ENCODE results near the gene RAD51B. TPM values are rescaled to one million over a fixed set of nuclear protein-coding genes. Genes with fewer than 3 reads are reported as not detected.

Gene RAD51B
- polyA plus RNA-seq, 1 donor (not counting 4 experiments of a cell fraction or from before 2014, with no cell fraction given) = 13.3 TPM

GRCh38 chr14:68307790-68308168, 488.2 kb downstream of the RAD51B start:
- no peaks in the 10 kb centered on the region for H3K36me3 ChIP-seq (ENCODE audit: control insufficient read depth in 2 of 2, extremely low read depth in 1 of 2, insufficient read depth in 2 of 2, low read length in 2 of 2)
- H3K9ac ChIP-seq (ENCODE audit: control insufficient read depth, extremely low read depth, insufficient read depth, low read length) = no peak overlapping the region
- H3K4me2 ChIP-seq (ENCODE audit: control insufficient read depth, extremely low read depth, insufficient read depth, low read depth, low read length) = no peak overlapping the region
- H3K79me2 ChIP-seq (ENCODE audit: control insufficient read depth, insufficient read depth, low read length) = no peaks in the 10 kb centered on the region
- no peaks in the 10 kb centered on the region for H3K27me3 ChIP-seq (ENCODE audit: control insufficient read depth, extremely low read depth, insufficient read depth, low read length)
- H3K27ac ChIP-seq (ENCODE audit: control insufficient read depth, insufficient read depth, low read length) = no peak overlapping the region
- no peaks in the 10 kb centered on the region for H4K20me1 ChIP-seq (ENCODE audit: control insufficient read depth, extremely low read depth, insufficient read depth, low read length)
- no peak overlapping the region for H2AFZ ChIP-seq (ENCODE audit: control insufficient read depth, low read length)
- no peak for DNase-seq (ENCODE audit: low read depth, low spot score)
- dilution Hi-C loops (cut with MboI; ENCODE audit: extremely low pct_ligation_motif_present, low sequenced_read_pairs) = no loop called here
- no peak overlapping the region for H3K4me3 ChIP-seq (ENCODE audit: control insufficient read depth in 2 of 3, extremely low read depth in 1 of 3, insufficient read depth in 2 of 3, low read depth in 1 of 3, low read length in 3 of 3)
- peaks cover 4% of the 10 kb centered on the region for H3K4me1 ChIP-seq (ENCODE audit: control insufficient read depth, extremely low read depth, insufficient read depth, low read length)
- H3K9me3 ChIP-seq (ENCODE audit: control insufficient read depth, low read depth, low read length) = no peaks in the 10 kb centered on the region
- H3K9me1 ChIP-seq (ENCODE audit: control insufficient read depth, extremely low read depth, insufficient read depth, low read length) = no peaks in the 10 kb centered on the region
- no peak for FAIRE-seq
- no peak for TF ChIP-seq EZH2 (IDR thresholded peaks at IDR 0.05; ENCODE audit: low read length)
- TF ChIP-seq, protein P1, sequence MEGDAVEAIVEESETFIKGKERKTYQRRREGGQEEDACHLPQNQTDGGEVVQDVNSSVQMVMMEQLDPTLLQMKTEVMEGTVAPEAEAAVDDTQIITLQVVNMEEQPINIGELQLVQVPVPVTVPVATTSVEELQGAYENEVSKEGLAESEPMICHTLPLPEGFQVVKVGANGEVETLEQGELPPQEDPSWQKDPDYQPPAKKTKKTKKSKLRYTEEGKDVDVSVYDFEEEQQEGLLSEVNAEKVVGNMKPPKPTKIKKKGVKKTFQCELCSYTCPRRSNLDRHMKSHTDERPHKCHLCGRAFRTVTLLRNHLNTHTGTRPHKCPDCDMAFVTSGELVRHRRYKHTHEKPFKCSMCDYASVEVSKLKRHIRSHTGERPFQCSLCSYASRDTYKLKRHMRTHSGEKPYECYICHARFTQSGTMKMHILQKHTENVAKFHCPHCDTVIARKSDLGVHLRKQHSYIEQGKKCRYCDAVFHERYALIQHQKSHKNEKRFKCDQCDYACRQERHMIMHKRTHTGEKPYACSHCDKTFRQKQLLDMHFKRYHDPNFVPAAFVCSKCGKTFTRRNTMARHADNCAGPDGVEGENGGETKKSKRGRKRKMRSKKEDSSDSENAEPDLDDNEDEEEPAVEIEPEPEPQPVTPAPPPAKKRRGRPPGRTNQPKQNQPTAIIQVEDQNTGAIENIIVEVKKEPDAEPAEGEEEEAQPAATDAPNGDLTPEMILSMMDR (optimal IDR thresholded peaks at IDR 0.05 in 1 of 3, IDR thresholded peaks at IDR 0.05 in 1 of 3, conservative IDR thresholded peaks at IDR 0.05 in 1 of 3; ENCODE audit: extremely low read depth in 1 of 3, insufficient read depth in 2 of 3, low read length in 3 of 3) = no peak

- dilution Hi-C loops (cut with MboI; ENCODE audit: extremely low pct_ligation_motif_present, low sequenced_read_pairs) = no loop called here
- no peak for DNase-seq (ENCODE audit: low read depth, low spot score)
- no peaks in the 10 kb centered on the region for H3K36me3 ChIP-seq (ENCODE audit: control insufficient read depth in 2 of 2, extremely low read depth in 1 of 2, insufficient read depth in 2 of 2, low read length in 2 of 2)
- H3K27ac ChIP-seq (ENCODE audit: control insufficient read depth, insufficient read depth, low read length) = no peak overlapping the region
- H3K9ac ChIP-seq (ENCODE audit: control insufficient read depth, extremely low read depth, insufficient read depth, low read length) = no peak overlapping the region
- no peak overlapping the region for H3K4me2 ChIP-seq (ENCODE audit: control insufficient read depth, extremely low read depth, insufficient read depth, low read depth, low read length)
- H3K79me2 ChIP-seq (ENCODE audit: control insufficient read depth, insufficient read depth, low read length) = no peaks in the 10 kb centered on the region
- no peaks in the 10 kb centered on the region for H4K20me1 ChIP-seq (ENCODE audit: control insufficient read depth, extremely low read depth, insufficient read depth, low read length)
- H3K4me3 ChIP-seq (ENCODE audit: control insufficient read depth in 2 of 3, extremely low read depth in 1 of 3, insufficient read depth in 2 of 3, low read depth in 1 of 3, low read length in 3 of 3) = no peak overlapping the region
- H3K27me3 ChIP-seq (ENCODE audit: control insufficient read depth, extremely low read depth, insufficient read depth, low read length) = no peaks in the 10 kb centered on the region
- H3K9me3 ChIP-seq (ENCODE audit: control insufficient read depth, low read depth, low read length) = no peaks in the 10 kb centered on the region
- no peak overlapping the region for H2AFZ ChIP-seq (ENCODE audit: control insufficient read depth, low read length)
- peaks cover 4% of the 10 kb centered on the region for H3K4me1 ChIP-seq (ENCODE audit: control insufficient read depth, extremely low read depth, insufficient read depth, low read length)
- TF ChIP-seq, protein P1 (optimal IDR thresholded peaks at IDR 0.05 in 1 of 3, IDR thresholded peaks at IDR 0.05 in 1 of 3, conservative IDR thresholded peaks at IDR 0.05 in 1 of 3; ENCODE audit: extremely low read depth in 1 of 3, insufficient read depth in 2 of 3, low read length in 3 of 3) = no peak
- no peak for TF ChIP-seq EZH2 (IDR thresholded peaks at IDR 0.05; ENCODE audit: low read length)
- H3K9me1 ChIP-seq (ENCODE audit: control insufficient read depth, extremely low read depth, insufficient read depth, low read length) = no peaks in the 10 kb centered on the region
- no peak for FAIRE-seq
Measured at GRCh38 chr14:68308726-68309520, 489.3 kb downstream of the RAD51B start.

Data from keratinocyte (primary cell).